Calu3 (cell line): ENCODE data around the gene CRHR2. TPM values are rescaled to one million over a fixed set of nuclear protein-coding genes. Genes with fewer than 3 reads are reported as not detected.

Experiments used
- BruUV-seq: library from RNA; stranded (reverse); fragments of 400-500 nt; replicated peaks from 2 replicates; lab custom pipeline; 2021; lab: Mats Ljungman, UMichigan
- CTCF ChIA-PET: fragments of 300-600 bp; sonication (Branson Sonifier 250); formaldehyde crosslinking; loops from one replicate; lab custom pipeline; 2022; ENCODE audit warnings: antibody characterized with exemption; lab: Charles Lee
- DNase-seq: peaks from one replicate; pipeline ENCODE4 v3.0.0; 2022
- H3K27ac Mint-ChIP-seq: one replicate; pipeline ENCODE4 v1.8.0; 2022; ENCODE audit warnings: mixed read lengths; ENCODE audit not compliant: unreplicated experiment
- H3K27me3 Mint-ChIP-seq: one replicate; pipeline ENCODE4 v1.8.0; 2022; ENCODE audit warnings: mixed read lengths; ENCODE audit not compliant: unreplicated experiment
- H3K36me3 Mint-ChIP-seq: one replicate; pipeline ENCODE4 v1.8.0; 2022; ENCODE audit warnings: mild to moderate bottlenecking, moderate library complexity, mixed read lengths; ENCODE audit not compliant: insufficient read depth, unreplicated experiment
- H3K4me1 Mint-ChIP-seq: one replicate; pipeline ENCODE4 v1.8.0; 2022; ENCODE audit warnings: mild to moderate bottlenecking, low read depth, mixed read lengths; ENCODE audit not compliant: unreplicated experiment
- H3K4me3 Mint-ChIP-seq: one replicate; pipeline ENCODE4 v1.8.0; 2022; ENCODE audit warnings: mild to moderate bottlenecking, low read depth, moderate library complexity, mixed read lengths; ENCODE audit not compliant: unreplicated experiment
- H3K9me3 Mint-ChIP-seq: one replicate; pipeline ENCODE4 v1.8.0; 2022; ENCODE audit warnings: low read depth, mixed read lengths; ENCODE audit not compliant: unreplicated experiment
- CTCF ChIP-seq: fragments of 200-600 bp; IDR thresholded peaks from one replicate; pipeline ENCODE4 v1.8.0; 2022; ENCODE audit warnings: antibody characterized with exemption; ENCODE audit not compliant: unreplicated experiment
- intact Hi-C: fragments of 100-400 bp; cut with micrococcal nuclease; formaldehyde crosslinking; loops from one replicate; pipeline ENCODE4 v1.10.0; 2022; ENCODE audit not compliant: unreplicated experiment
- total RNA-seq: library from RNA; stranded (reverse); gene quantifications from 2 replicates; pipeline ENCODE4 v1.2.3, GENCODE V29; 2022

Gene CRHR2
- total RNA-seq, 1 experiment from 2014 or later: not detected

- Mint-ChIP-seq H3K27me3 (peaks cover 79% of the 10 kb centered on the region), H3K36me3 (peaks cover 7% of the 10 kb centered on the region), H3K4me1 (no peaks in the 10 kb centered on the region), H3K9me3 (no peaks in the 10 kb centered on the region), H3K4me3 (no peak overlapping the region), H3K27ac (no peak overlapping the region)
- no peak for DNase-seq
- TF ChIP-seq CTCF: no peak
- CTCF ChIA-PET: interaction anchor here (0.6 kb wide), 1 partner anchor 22 kb away, joined by 3 read pairs; no protein-coding TSS in a partner anchor
- BruUV-seq: no TSS peak
- intact Hi-C loops: no loop called here
Observed at GRCh38 chr7:30665449-30665848, 16.8 kb downstream of the CRHR2 start.

- peaks cover 79% of the 10 kb centered on the region for H3K27me3 Mint-ChIP-seq
- CTCF ChIA-PET: interaction anchor here (0.6 to 1.6 kb wide), 2 partner anchors 22 to 458 kb away, joined by 3 to 4 read pairs; no protein-coding TSS in a partner anchor
- no peak for TF ChIP-seq CTCF
- no peak overlapping the region for H3K4me3 Mint-ChIP-seq
- intact Hi-C loops: no loop called here
- DNase-seq: no peak
- no peak overlapping the region for H3K27ac Mint-ChIP-seq
- H3K9me3 Mint-ChIP-seq: no peaks in the 10 kb centered on the region
- H3K4me1 Mint-ChIP-seq: no peaks in the 10 kb centered on the region
- H3K36me3 Mint-ChIP-seq: peaks cover 7% of the 10 kb centered on the region
- BruUV-seq: no TSS peak
Observed at GRCh38 chr7:30665043-30665442, 17.2 kb downstream of the CRHR2 start.

- no peak for DNase-seq
- BruUV-seq: no TSS peak
- Mint-ChIP-seq H3K4me1 (no peaks in the 10 kb centered on the region), H3K27me3 (peaks cover 78% of the 10 kb centered on the region), H3K36me3 (peaks cover 7% of the 10 kb centered on the region), H3K9me3 (no peaks in the 10 kb centered on the region), H3K4me3 (no peak overlapping the region), H3K27ac (no peak overlapping the region)
- intact Hi-C loops: no loop called here
- CTCF ChIA-PET: interaction anchor here (0.6 to 1.6 kb wide), 2 partner anchors 379 to 458 kb away, joined by 3 to 4 read pairs; no protein-coding TSS in a partner anchor
- TF ChIP-seq CTCF: no peak
Observed at GRCh38 chr7:30664184-30664885, 17.9 kb downstream of the CRHR2 start.

GRCh38 chr7:30663414-30663813 lies 18.8 kb downstream of the CRHR2 start:
- peaks cover 7% of the 10 kb centered on the region for H3K36me3 Mint-ChIP-seq
- H3K27ac Mint-ChIP-seq: no peak overlapping the region
- BruUV-seq: no TSS peak
- intact Hi-C loops: no loop called here
- TF ChIP-seq CTCF: no peak
- DNase-seq: no peak
- peaks cover 72% of the 10 kb centered on the region for H3K27me3 Mint-ChIP-seq
- H3K4me1 Mint-ChIP-seq: no peaks in the 10 kb centered on the region
- no peaks in the 10 kb centered on the region for H3K9me3 Mint-ChIP-seq
- CTCF ChIA-PET: interaction anchor here (0.6 to 1.6 kb wide), 2 partner anchors 380 to 459 kb away, joined by 3 to 4 read pairs; no protein-coding TSS in a partner anchor
- H3K4me3 Mint-ChIP-seq: no peak overlapping the region
